Uterine smooth muscle cell (primary cell): ENCODE data around the gene ZNF764. TPM values are rescaled to one million over a fixed set of nuclear protein-coding genes. Genes with fewer than 3 reads are reported as not detected.

ENCODE experiments used
- total RNA-seq: library from RNA; depleted of rRNA; stranded (reverse); fragments of >200 nt; gene quantifications from 2 replicates; pipeline ENCODE4 v1.2.3, GENCODE V29; 2014

The ZNF764 gene
- total RNA-seq: 5.4 and 5.6 TPM in 2 replicates

GRCh38 chr16:30557957-30558788, at the start of gene ZNF764:
Gene ZNF764, minus strand, starts transcription at chr16:30558374. Its CDS starts 192 bp downstream, at chr16:30558182.

GRCh38 chr16:30585400-30586191, 27.4 kb upstream of the ZNF764 start, which contains the start of gene ZNF785:
Gene ZNF785, minus strand, starts transcription at chr16:30585697. Its CDS starts 86 bp downstream, at chr16:30585611.

GRCh38 chr16:30571445-30572322, 13.5 kb upstream of the ZNF764 start, which contains the start of gene ZNF688:
Gene ZNF688, minus strand, starts transcription at chr16:30571714. Its CDS starts 85 bp downstream, at chr16:30571629.

GRCh38 chr16:30534368-30535105, 23.6 kb downstream of the ZNF764 start, which contains the start of gene ZNF747:
Gene ZNF747, minus strand, starts transcription at chr16:30534858. Its CDS starts 179 bp downstream, at chr16:30534679.

GRCh38 chr16:30526137-30526822, 31.9 kb downstream of the ZNF764 start, which contains the start of gene ZNF768:
Gene ZNF768, minus strand, starts transcription at chr16:30526566. Its CDS starts 153 bp downstream, at chr16:30526413.

Other genes with a start within 250 kb of the ZNF764 start
- gene CD2BP2, start 203.1 kb downstream of the ZNF764 start, total RNA-seq: 37.9 and 41.6 TPM in 2 replicates
- 34.7 and 40.4 TPM in 2 replicates for gene TBC1D10B, start 187.9 kb downstream of the ZNF764 start, total RNA-seq
- gene MYL11, start 183.6 kb downstream of the ZNF764 start, total RNA-seq: 0.75 TPM in 1 of 2 replicates, not detected in the other
- 0.25 TPM in 1 of 2 replicates, not detected in the other for gene SEPTIN1, start 175.8 kb downstream of the ZNF764 start, total RNA-seq
- gene ZNF48, start 163.0 kb downstream of the ZNF764 start, total RNA-seq: 6.0 and 8.2 TPM in 2 replicates
- gene ZNF771, start 150.8 kb downstream of the ZNF764 start, total RNA-seq: 14.2 and 17.1 TPM in 2 replicates
- gene DCTPP1, start 128.3 kb downstream of the ZNF764 start, total RNA-seq: 12.9 and 25.0 TPM in 2 replicates
- 16.5 and 26.6 TPM in 2 replicates for gene SEPHS2, start 112.5 kb downstream of the ZNF764 start, total RNA-seq
- gene ITGAL, start 85.6 kb downstream of the ZNF764 start, total RNA-seq: not detected in 2 replicates
- 20.3 and 21.6 TPM in 2 replicates for gene ZNF768, start 31.8 kb downstream of the ZNF764 start, total RNA-seq
- 6.5 and 10.6 TPM in 2 replicates for gene ZNF747, start 23.5 kb downstream of the ZNF764 start, total RNA-seq
- 8.9 and 10.3 TPM in 2 replicates for gene ZNF688, start 13.3 kb upstream of the ZNF764 start, total RNA-seq
- 7.5 and 12.1 TPM in 2 replicates for gene ZNF785, start 27.3 kb upstream of the ZNF764 start, total RNA-seq
- 4.1 and 4.4 TPM in 2 replicates for gene ZNF689, start 52.0 kb upstream of the ZNF764 start, total RNA-seq
- gene PRR14, start 92.6 kb upstream of the ZNF764 start, total RNA-seq: 4.8 and 5.1 TPM in 2 replicates
- gene FBRS, start 100.1 kb upstream of the ZNF764 start, total RNA-seq: 16.8 and 27.6 TPM in 2 replicates
- gene SRCAP, start 140.8 kb upstream of the ZNF764 start, total RNA-seq: 25.5 and 30.9 TPM in 2 replicates
- gene PHKG2, start 190.1 kb upstream of the ZNF764 start, total RNA-seq: 25.4 and 31.5 TPM in 2 replicates
- gene CFAP119, start 203.7 kb upstream of the ZNF764 start, total RNA-seq: 3.4 and 3.8 TPM in 2 replicates
- gene RNF40, start 203.9 kb upstream of the ZNF764 start, total RNA-seq: 86.2 and 88.5 TPM in 2 replicates
- 7.3 and 7.9 TPM in 2 replicates for gene ZNF629, start 228.8 kb upstream of the ZNF764 start, total RNA-seq